Loucy (cell line): ENCODE results near the gene GCNT2.
A peak's percentile ranks its signal among the peaks of the same experiment; 100 is the strongest.

Source experiments
- H2AFZ ChIP-seq: fragments of 200-600 bp; sonication (generic); 2 replicates; pipeline ENCODE4 v1.6.0; 2016; ENCODE audit warnings: antibody characterized with exemption, mild to moderate bottlenecking, low read length, moderate library complexity
- H3F3A ChIP-seq: fragments of 200-600 bp; 2 replicates; pipeline ENCODE4 v1.6.0; 2016; ENCODE audit warnings: antibody characterized with exemption, low read depth, mild to moderate bottlenecking
- H3K27me3 ChIP-seq: fragments of 200-600 bp; sonication (generic); 2 replicates; pipeline ENCODE4 v1.6.1; 2014; ENCODE audit warnings: low read length, mild to moderate bottlenecking; ENCODE audit not compliant: insufficient read depth, poor library complexity, severe bottlenecking
- H3K36me3 ChIP-seq: fragments of 200-600 bp; sonication (generic); 2 replicates; pipeline ENCODE4 v1.6.1; 2016; ENCODE audit warnings: low read length; ENCODE audit not compliant: insufficient read depth
- H3K4me1 ChIP-seq: fragments of 200-600 bp; sonication (generic); 2 replicates; pipeline ENCODE4 v1.5.1; 2014; ENCODE audit warnings: low read length, mild to moderate bottlenecking; ENCODE audit not compliant: insufficient read depth, poor library complexity, severe bottlenecking
- H3K4me2 ChIP-seq: fragments of 200-600 bp; sonication (generic); 2 replicates; pipeline ENCODE4 v1.6.0; 2014; ENCODE audit warnings: antibody characterized with exemption, low read length, low read depth, mild to moderate bottlenecking; ENCODE audit not compliant: poor library complexity, severe bottlenecking
- H3K4me3 ChIP-seq: fragments of 200-600 bp; sonication (generic); 2 replicates; pipeline ENCODE4 v1.5.1; 2014; ENCODE audit warnings: low read length, mild to moderate bottlenecking, mixed read lengths; ENCODE audit not compliant: poor library complexity, severe bottlenecking
- H3K79me2 ChIP-seq: fragments of 200-600 bp; sonication (generic); 2 replicates; pipeline ENCODE4 v1.6.1; 2014; ENCODE audit warnings: low read length; ENCODE audit not compliant: insufficient read depth
- H3K9ac ChIP-seq: fragments of 200-600 bp; sonication (generic); 2 replicates; pipeline ENCODE4 v1.6.0; 2014; ENCODE audit warnings: mild to moderate bottlenecking, low read depth, low read length, moderate library complexity; ENCODE audit not compliant: poor library complexity, severe bottlenecking
- H3K9me2 ChIP-seq: fragments of 200-600 bp; sonication (generic); replicated peaks from 2 replicates; pipeline ENCODE4 v1.6.1; 2016; ENCODE audit warnings: low read depth, low read length, mixed read lengths
- H3K9me3 ChIP-seq: fragments of 200-600 bp; sonication (generic); 2 replicates; pipeline ENCODE4 v1.6.1; 2014; ENCODE audit warnings: mild to moderate bottlenecking, antibody characterized with exemption, low read length, low read depth; ENCODE audit not compliant: insufficient read depth
- H4K20me1 ChIP-seq: fragments of 200-600 bp; sonication (generic); 2 replicates; pipeline ENCODE4 v1.6.0; 2014; ENCODE audit warnings: antibody characterized with exemption, low read length, mild to moderate bottlenecking; ENCODE audit not compliant: insufficient read depth, poor library complexity, severe bottlenecking
- EZH2phosphoT487 ChIP-seq: fragments of 200-600 bp; IDR thresholded peaks from 2 replicates; pipeline ENCODE4 v1.6.1; 2018; ENCODE audit warnings: antibody characterized with exemption, mild to moderate bottlenecking, moderate library complexity, borderline replicate concordance
- TF ChIP-seq, protein P1 (sequence below): fragments of 200-600 bp; sonication (generic); conservative IDR thresholded peaks from 2 replicates; pipeline ENCODE4 v1.5.1; 2014; ENCODE audit warnings: mild to moderate bottlenecking, antibody characterized with exemption, low read length

Gene GCNT2

DNA sequence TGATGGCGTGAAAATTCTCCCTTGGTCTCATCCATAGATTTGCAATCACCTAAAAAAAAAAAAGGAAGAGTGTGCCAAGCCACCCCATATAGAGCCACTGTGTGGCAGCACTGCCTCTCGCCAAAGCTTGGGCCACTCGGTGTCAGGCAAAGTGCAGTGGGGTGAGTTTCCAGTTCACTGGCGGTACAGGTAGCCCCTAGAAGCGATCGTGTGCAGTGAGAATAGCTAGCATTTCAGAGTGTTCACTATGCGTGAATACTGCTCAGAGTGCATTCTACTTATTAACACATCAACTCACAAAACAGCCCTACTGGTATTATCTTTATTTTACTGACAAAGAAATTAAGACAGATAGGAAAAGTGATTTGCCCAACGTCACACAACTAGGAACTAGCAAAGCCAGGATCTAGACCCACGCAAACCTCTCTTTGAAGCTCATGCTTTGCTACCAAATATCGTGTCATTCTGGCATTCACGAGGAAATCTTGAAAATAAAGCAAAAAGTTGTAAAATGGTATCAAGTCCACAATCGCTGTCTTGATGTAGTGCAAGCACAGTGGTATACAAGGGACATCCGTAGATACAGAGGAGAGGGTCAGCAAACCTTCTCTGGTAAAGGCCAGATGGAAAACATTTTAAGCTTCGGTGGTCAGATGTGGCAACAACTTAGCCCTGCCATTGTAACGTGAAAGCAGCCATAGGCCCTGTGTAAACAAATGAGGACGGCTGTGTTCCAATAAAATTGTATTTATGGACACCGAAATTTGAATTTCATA, 10.4 kb upstream of the GCNT2 start:
- Histone ChIP-seq H3K4me2 (peak overlapping the region; percentile 52), H3K36me3 (no peaks in the 10 kb centered on the region), H3K9me2 (no peaks in the 10 kb centered on the region), H3F3A (no peaks in the 10 kb centered on the region), H3K9me3 (no peaks in the 10 kb centered on the region), H3K79me2 (no peaks in the 10 kb centered on the region), H3K27me3 (no peaks in the 10 kb centered on the region), H4K20me1 (no peaks in the 10 kb centered on the region), H3K9ac (no peak overlapping the region), H3K4me1 (no peaks in the 10 kb centered on the region), H2AFZ (peak overlapping the region; percentile 73), H3K4me3 (peak overlapping the region; percentile 18)
- TF ChIP-seq EZH2phosphoT487 = no peak
- TF ChIP-seq, protein P1, sequence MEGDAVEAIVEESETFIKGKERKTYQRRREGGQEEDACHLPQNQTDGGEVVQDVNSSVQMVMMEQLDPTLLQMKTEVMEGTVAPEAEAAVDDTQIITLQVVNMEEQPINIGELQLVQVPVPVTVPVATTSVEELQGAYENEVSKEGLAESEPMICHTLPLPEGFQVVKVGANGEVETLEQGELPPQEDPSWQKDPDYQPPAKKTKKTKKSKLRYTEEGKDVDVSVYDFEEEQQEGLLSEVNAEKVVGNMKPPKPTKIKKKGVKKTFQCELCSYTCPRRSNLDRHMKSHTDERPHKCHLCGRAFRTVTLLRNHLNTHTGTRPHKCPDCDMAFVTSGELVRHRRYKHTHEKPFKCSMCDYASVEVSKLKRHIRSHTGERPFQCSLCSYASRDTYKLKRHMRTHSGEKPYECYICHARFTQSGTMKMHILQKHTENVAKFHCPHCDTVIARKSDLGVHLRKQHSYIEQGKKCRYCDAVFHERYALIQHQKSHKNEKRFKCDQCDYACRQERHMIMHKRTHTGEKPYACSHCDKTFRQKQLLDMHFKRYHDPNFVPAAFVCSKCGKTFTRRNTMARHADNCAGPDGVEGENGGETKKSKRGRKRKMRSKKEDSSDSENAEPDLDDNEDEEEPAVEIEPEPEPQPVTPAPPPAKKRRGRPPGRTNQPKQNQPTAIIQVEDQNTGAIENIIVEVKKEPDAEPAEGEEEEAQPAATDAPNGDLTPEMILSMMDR = peak; percentile 91

DNA sequence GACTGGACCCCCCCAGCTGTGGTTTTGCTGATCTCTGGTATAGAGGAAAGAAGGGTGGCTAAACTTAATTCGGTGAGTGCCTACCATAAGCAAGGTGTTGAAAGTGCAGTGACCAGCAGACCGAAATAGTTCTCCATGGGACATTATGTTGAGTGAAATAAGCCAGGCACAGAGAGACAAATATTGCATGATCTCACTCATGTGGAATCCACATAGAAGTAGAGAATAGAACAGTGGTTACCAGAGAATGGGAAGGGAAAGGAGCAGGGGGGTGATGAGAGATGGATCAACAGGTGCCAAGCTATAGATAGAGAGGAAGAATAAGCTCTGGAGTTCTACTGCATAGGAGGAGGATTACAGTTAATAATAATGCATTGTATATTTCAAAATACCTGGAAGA, 9.7 kb upstream of the GCNT2 start:
- Histone ChIP-seq H3K36me3 (no peaks in the 10 kb centered on the region), H2AFZ (no peak overlapping the region), H3K9me2 (no peaks in the 10 kb centered on the region), H3F3A (no peaks in the 10 kb centered on the region), H3K27me3 (no peaks in the 10 kb centered on the region), H3K4me1 (no peaks in the 10 kb centered on the region), H3K79me2 (no peaks in the 10 kb centered on the region), H4K20me1 (no peaks in the 10 kb centered on the region), H3K4me2 (no peak overlapping the region), H3K4me3 (no peak overlapping the region), H3K9ac (no peak overlapping the region), H3K9me3 (no peaks in the 10 kb centered on the region)
- no peak for TF ChIP-seq EZH2phosphoT487
- TF ChIP-seq, protein P1 = no peak

DNA sequence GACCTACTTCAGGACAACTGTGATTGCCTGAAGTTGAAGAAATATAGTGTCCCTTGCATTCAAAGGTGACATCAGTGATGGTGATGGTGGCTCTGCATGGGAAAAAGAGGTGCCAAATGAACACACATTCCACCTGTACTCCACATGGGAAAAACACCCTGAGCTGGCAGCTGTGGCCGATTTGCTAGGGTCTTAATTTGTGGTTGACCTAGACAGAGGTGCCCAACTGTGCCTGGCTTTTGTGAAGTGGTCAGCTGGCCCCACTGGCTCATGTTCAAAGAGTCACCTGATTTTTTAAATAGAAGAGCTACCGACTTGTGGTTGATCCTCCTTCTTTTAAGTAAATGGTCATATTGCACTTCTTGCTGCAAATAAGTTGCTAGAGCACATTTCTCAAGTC, 7.6 kb upstream of the GCNT2 start:
- Histone ChIP-seq H2AFZ (no peak overlapping the region), H3K27me3 (no peaks in the 10 kb centered on the region), H3K9ac (no peak overlapping the region), H3K4me2 (no peak overlapping the region), H3K9me3 (no peaks in the 10 kb centered on the region), H3K79me2 (no peaks in the 10 kb centered on the region), H3K4me3 (no peak overlapping the region), H3K4me1 (peaks cover 1% of the 10 kb centered on the region), H3K36me3 (no peaks in the 10 kb centered on the region), H4K20me1 (no peaks in the 10 kb centered on the region), H3F3A (no peaks in the 10 kb centered on the region), H3K9me2 (no peaks in the 10 kb centered on the region)
- TF ChIP-seq, protein P1 = no peak
- TF ChIP-seq EZH2phosphoT487 = no peak
